Measurements from ENCODE around the gene ZNF195.
"Not testable (repeated sequence)": the region's sequence is repeated elsewhere in the genome, so short reads cannot be mapped to it uniquely, and the experiment has no call there.

GRCh38 chr11:3419496-3419895, 40.5 kb upstream of the ZNF195 start:
- TF ChIP-seq CTCF (IDR thresholded peaks at IDR 0.05; ENCODE audit: insufficient read depth, low read length); POLR2AphosphoS5 (IDR thresholded peaks at IDR 0.05; ENCODE audit: low read depth); REST (IDR thresholded peaks at IDR 0.05; ENCODE audit: insufficient replicate concordance, low read depth): not testable (repeated sequence)

Measured in HL-60 (cell line).